HepG2 (cell line): Measurements from ENCODE around the gene GSKIP. TPM values are rescaled to one million over a fixed set of nuclear protein-coding genes. Genes with fewer than 3 reads are reported as not detected.

ENCODE experiments used
- ATF7-NPFF ChIP-seq: sonication (generic); formaldehyde crosslinking; IDR thresholded peaks from 2 replicates; pipeline ENCODE4 v1.8.1; 2023; ENCODE audit warnings: mild to moderate bottlenecking, low read depth, missing genetic modification reagents, moderate library complexity
- ELF1 ChIP-seq: sonication (generic); formaldehyde crosslinking; IDR thresholded peaks from 2 replicates; pipeline ENCODE4 v1.4.0; 2020; ENCODE audit warnings: missing genetic modification reagents
- GPN1 ChIP-seq: sonication (generic); formaldehyde crosslinking; IDR thresholded peaks from 2 replicates; pipeline ENCODE4 v1.5.1; 2020; ENCODE audit warnings: missing genetic modification reagents, borderline replicate concordance
- MTA1 ChIP-seq: sonication (generic); formaldehyde crosslinking; IDR thresholded peaks from 2 replicates; pipeline ENCODE4 v1.4.0; 2020; ENCODE audit warnings: missing genetic modification reagents, mild to moderate bottlenecking, borderline replicate concordance
- NAIF1 ChIP-seq: sonication (generic); formaldehyde crosslinking; IDR thresholded peaks from 2 replicates; pipeline ENCODE4 v1.5.0; 2020; ENCODE audit warnings: mild to moderate bottlenecking, missing genetic modification reagents, borderline replicate concordance
- PHB2 ChIP-seq: fragments of 450-650 bp; IDR thresholded peaks from 2 replicates; pipeline ENCODE4 v1.6.1; 2018; ENCODE audit not compliant: partially characterized antibody
- RAD51 ChIP-seq: fragments of 450-650 bp; IDR thresholded peaks from 2 replicates; pipeline ENCODE4 v1.6.1; 2016; ENCODE audit warnings: borderline replicate concordance
- RCOR2 ChIP-seq: IDR thresholded peaks from 2 replicates; pipeline ENCODE4 v1.6.1; 2016; ENCODE audit warnings: missing biosample characterization, missing genetic modification reagents
- SIX4 ChIP-seq: sonication (generic); formaldehyde crosslinking; IDR thresholded peaks from 2 replicates; pipeline ENCODE4 v1.4.0; 2020; ENCODE audit warnings: missing genetic modification reagents
- SRSF1 ChIP-seq: fragments of 200-400 bp; formaldehyde crosslinking; optimal IDR thresholded peaks from 2 replicates; pipeline ENCODE3; 2017; ENCODE audit warnings: mild to moderate bottlenecking, low read depth, low read length, moderate library complexity
- TAF1 ChIP-seq: sonication (generic); formaldehyde crosslinking; IDR thresholded peaks from 2 replicates; pipeline ENCODE4 v1.4.0; 2020; ENCODE audit warnings: missing genetic modification reagents
- TCF12 ChIP-seq, 2 experiments: fragments of 450-650 bp in 1 of 2; sonication (generic) in 1 of 2; formaldehyde crosslinking in 1 of 2; IDR thresholded peaks; 2 replicates each; pipeline versions ENCODE4 v1.6.1 to v1.8.0; 2017 to 2022; ENCODE audit warnings: antibody characterized with exemption in 1 of 2, mild to moderate bottlenecking in 1 of 2, missing genetic modification reagents in 1 of 2, moderate library complexity in 1 of 2
- U2AF1 ChIP-seq: fragments of 200-400 bp; formaldehyde crosslinking; optimal IDR thresholded peaks from 2 replicates; pipeline ENCODE3; 2017; ENCODE audit warnings: mild to moderate bottlenecking, low read depth, low read length
- ZEB1 ChIP-seq: IDR thresholded peaks from 2 replicates; pipeline ENCODE4 v1.6.1; 2012; ENCODE audit warnings: mild to moderate bottlenecking, low read depth, inconsistent platforms; ENCODE audit not compliant: insufficient replicate concordance
- ZNF10 ChIP-seq: sonication (generic); formaldehyde crosslinking; IDR thresholded peaks from 2 replicates; pipeline ENCODE4 v1.4.0; 2020; ENCODE audit warnings: mild to moderate bottlenecking, low read depth, missing genetic modification reagents, borderline replicate concordance
- ZNF432 ChIP-seq: sonication (generic); formaldehyde crosslinking; IDR thresholded peaks from 2 replicates; pipeline ENCODE4 v1.5.0; 2020; ENCODE audit warnings: missing genetic modification reagents, mild to moderate bottlenecking, borderline replicate concordance
- polyA plus RNA-seq, 8 experiments: library from polyadenylated mRNA; depleted of rRNA in 3 of 8; stranded (reverse) in 7 of 8; unstranded in 1 of 8; fragments of >200 nt; fragmentation: Illumina TruSeq in 4 of 8; extraction: Trizol in 4 of 8; gene quantifications; 2 replicates each; pipeline versions ENCODE4 v1.2.1 to v1.2.3, GENCODE V29; 2011 to 2016; ENCODE audit warnings: low read depth in 4 of 8, missing spikeins in 1 of 8, mixed read lengths in 1 of 8; ENCODE audit not compliant: insufficient read depth in 1 of 8
- total RNA-seq, 5 experiments: library from RNA; depleted of rRNA; stranded (reverse); fragments of >200 nt; fragmentation: Illumina TruSeq; extraction: Trizol; gene quantifications; 2 replicates each; pipeline ENCODE4 v1.2.3, GENCODE V29; 2016; ENCODE audit warnings: low read depth in 1 of 5
- TF ChIP-seq, protein P1 (sequence below), 2 experiments: sonication (generic) in 1 of 2; formaldehyde crosslinking in 1 of 2; IDR thresholded peaks; 2 replicates each; pipeline versions ENCODE4 v1.5.1 to v1.6.1; 2011 to 2020; ENCODE audit warnings: borderline replicate concordance in 1 of 2, low read depth in 1 of 2, low read length in 1 of 2, mild to moderate bottlenecking in 1 of 2, missing genetic modification reagents in 1 of 2, moderate library complexity in 1 of 2
- TF ChIP-seq, protein P2 (sequence below): sonication (generic); formaldehyde crosslinking; IDR thresholded peaks from 2 replicates; pipeline ENCODE4 v1.5.1; 2020; ENCODE audit warnings: missing genetic modification reagents, mild to moderate bottlenecking, borderline replicate concordance
- TF ChIP-seq, protein P3 (sequence below): sonication (generic); formaldehyde crosslinking; conservative IDR thresholded peaks from 2 replicates; pipeline ENCODE4 v1.4.0; 2020; ENCODE audit warnings: missing genetic modification reagents
- TF ChIP-seq, protein P4 (sequence below): sonication (generic); formaldehyde crosslinking; IDR thresholded peaks from 2 replicates; pipeline ENCODE4 v1.4.0; 2020; ENCODE audit warnings: low read depth, mild to moderate bottlenecking, missing genetic modification reagents
- TF ChIP-seq, protein P5 (sequence below): sonication (generic); formaldehyde crosslinking; IDR thresholded peaks from 2 replicates; pipeline ENCODE4 v1.4.0; 2020; ENCODE audit warnings: mild to moderate bottlenecking, missing genetic modification reagents, borderline replicate concordance

Gene GSKIP
- total and polyA plus RNA-seq, 2 of the 13 experiments (the other 11 are each of a cell fraction or from before 2014, with no cell fraction given): 12.5 to 27.3 TPM

DNA sequence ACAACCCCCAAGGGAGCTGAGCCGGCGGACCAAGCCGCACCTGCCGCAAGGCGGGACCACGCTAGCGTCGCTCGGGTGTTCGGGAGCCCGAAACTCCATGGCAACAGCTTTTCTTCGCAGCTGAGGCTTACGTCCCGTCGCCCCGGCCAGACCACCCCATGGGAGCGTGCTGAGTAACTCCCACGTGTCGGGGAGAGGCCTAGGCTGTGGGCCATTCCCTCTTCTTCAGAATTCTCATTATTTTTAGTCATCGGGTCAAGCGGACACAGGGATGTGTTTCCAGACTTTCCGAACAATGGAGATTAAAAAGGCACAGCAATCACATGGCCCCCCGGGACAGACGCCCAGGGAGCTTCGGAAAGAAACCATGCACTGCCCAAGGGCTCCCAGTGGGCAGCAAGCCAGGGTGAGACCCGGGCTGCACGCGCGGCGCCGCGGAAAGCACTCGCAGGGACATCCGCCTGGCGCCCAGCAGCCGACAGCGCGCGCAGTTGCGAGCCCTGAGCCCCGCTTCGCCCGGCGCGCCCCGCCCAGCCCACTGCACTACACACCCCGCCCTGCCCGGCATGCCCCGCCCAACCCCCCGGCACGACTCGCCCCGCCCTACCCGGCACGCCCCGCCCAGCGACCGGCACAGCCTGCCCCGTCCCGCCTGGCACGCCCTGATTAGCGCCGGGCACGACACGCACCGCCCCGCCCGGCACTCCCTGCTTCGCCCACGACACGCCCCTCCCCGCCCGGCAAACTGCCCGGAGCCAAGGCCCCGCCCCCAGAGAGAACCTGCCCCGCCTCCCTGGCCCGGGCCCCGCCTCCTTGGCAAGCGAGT, 28.2 kb downstream of the GSKIP start (continued):
- TF ChIP-seq RCOR2 (CRISPR knock-in tag): no peak
- no peak for TF ChIP-seq PHB2
- no peak for TF ChIP-seq MTA1 (CRISPR knock-in tag)
- TF ChIP-seq TAF1 (CRISPR knock-in tag): peak; percentile 62
- TF ChIP-seq ZEB1: no peak
- no peak for TF ChIP-seq SRSF1
- TF ChIP-seq ZNF10 (CRISPR knock-in tag): no peak
- TF ChIP-seq, protein P1, sequence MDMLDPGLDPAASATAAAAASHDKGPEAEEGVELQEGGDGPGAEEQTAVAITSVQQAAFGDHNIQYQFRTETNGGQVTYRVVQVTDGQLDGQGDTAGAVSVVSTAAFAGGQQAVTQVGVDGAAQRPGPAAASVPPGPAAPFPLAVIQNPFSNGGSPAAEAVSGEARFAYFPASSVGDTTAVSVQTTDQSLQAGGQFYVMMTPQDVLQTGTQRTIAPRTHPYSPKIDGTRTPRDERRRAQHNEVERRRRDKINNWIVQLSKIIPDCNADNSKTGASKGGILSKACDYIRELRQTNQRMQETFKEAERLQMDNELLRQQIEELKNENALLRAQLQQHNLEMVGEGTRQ (IDR thresholded peaks at IDR 0.05; ENCODE audit: low read depth, low read length): no peak
- TF ChIP-seq, protein P1 (CRISPR knock-in tag; IDR thresholded peaks at IDR 0.05; ENCODE audit: borderline replicate concordance): no peak
- TF ChIP-seq, protein P2, sequence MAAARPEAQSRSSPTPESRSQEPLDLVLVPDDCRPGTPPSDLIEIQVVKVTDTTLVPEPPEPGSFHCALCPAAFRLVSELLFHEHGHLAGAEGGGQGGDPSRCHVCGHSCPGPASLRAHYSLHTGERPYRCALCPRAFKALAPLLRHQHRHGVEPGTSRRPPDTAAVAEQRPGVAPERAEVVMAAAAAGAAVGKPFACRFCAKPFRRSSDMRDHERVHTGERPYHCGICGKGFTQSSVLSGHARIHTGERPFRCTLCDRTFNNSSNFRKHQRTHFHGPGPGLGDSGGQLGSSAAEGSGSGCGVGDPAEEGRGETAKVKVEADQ: no peak
- no peak for TF ChIP-seq NAIF1 (CRISPR knock-in tag)
- TF ChIP-seq ATF7-NPFF (CRISPR knock-in tag): peak; percentile 49; the same call in 1 of the 2 replicates
- no peak for TF ChIP-seq ZNF432 (CRISPR knock-in tag)
- TF ChIP-seq RAD51: no peak
- TF ChIP-seq SIX4: no peak
- TF ChIP-seq U2AF1: no peak
- TF ChIP-seq, protein P3, sequence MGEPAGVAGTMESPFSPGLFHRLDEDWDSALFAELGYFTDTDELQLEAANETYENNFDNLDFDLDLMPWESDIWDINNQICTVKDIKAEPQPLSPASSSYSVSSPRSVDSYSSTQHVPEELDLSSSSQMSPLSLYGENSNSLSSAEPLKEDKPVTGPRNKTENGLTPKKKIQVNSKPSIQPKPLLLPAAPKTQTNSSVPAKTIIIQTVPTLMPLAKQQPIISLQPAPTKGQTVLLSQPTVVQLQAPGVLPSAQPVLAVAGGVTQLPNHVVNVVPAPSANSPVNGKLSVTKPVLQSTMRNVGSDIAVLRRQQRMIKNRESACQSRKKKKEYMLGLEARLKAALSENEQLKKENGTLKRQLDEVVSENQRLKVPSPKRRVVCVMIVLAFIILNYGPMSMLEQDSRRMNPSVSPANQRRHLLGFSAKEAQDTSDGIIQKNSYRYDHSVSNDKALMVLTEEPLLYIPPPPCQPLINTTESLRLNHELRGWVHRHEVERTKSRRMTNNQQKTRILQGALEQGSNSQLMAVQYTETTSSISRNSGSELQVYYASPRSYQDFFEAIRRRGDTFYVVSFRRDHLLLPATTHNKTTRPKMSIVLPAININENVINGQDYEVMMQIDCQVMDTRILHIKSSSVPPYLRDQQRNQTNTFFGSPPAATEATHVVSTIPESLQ (CRISPR knock-in tag): no peak
- no peak for TF ChIP-seq GPN1 (CRISPR knock-in tag)
- TF ChIP-seq, protein P4, sequence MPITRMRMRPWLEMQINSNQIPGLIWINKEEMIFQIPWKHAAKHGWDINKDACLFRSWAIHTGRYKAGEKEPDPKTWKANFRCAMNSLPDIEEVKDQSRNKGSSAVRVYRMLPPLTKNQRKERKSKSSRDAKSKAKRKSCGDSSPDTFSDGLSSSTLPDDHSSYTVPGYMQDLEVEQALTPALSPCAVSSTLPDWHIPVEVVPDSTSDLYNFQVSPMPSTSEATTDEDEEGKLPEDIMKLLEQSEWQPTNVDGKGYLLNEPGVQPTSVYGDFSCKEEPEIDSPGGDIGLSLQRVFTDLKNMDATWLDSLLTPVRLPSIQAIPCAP (CRISPR knock-in tag): no peak
- TF ChIP-seq, protein P5, sequence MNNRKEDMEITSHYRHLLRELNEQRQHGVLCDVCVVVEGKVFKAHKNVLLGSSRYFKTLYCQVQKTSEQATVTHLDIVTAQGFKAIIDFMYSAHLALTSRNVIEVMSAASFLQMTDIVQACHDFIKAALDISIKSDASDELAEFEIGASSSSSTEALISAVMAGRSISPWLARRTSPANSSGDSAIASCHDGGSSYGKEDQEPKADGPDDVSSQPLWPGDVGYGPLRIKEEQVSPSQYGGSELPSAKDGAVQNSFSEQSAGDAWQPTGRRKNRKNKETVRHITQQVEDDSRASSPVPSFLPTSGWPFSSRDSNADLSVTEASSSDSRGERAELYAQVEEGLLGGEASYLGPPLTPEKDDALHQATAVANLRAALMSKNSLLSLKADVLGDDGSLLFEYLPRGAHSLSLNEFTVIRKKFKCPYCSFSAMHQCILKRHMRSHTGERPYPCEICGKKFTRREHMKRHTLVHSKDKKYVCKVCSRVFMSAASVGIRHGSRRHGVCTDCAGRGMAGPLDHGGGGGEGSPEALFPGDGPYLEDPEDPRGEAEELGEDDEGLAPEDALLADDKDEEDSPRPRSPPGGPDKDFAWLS (CRISPR knock-in tag): no peak
- TF ChIP-seq ELF1 (CRISPR knock-in tag): no peak
- TF ChIP-seq TCF12 (IDR thresholded peaks at IDR 0.05): no peak
- no peak for TF ChIP-seq TCF12 (CRISPR knock-in tag; IDR thresholded peaks at IDR 0.05)
